ENCODE results near the gene AZU1.
"Not testable (repeated sequence)": the region's sequence is repeated elsewhere in the genome, so short reads cannot be mapped to it uniquely, and the experiment has no call there.

Gene AZU1

GRCh38 chr19:848386-848921 is 20.8 kb downstream of the AZU1 start:
- H3K4me3 ChIP-seq (ENCODE audit: low read depth, low read length), result no peak overlapping the region
- no peak for TF ChIP-seq CTCF (conservative IDR thresholded peaks at IDR 0.05; ENCODE audit: low read depth, low read length)
- DNase-seq (ENCODE audit: low read depth), result no peak

- H3K4me3 ChIP-seq (ENCODE audit: low read depth, low read length); DNase-seq (ENCODE audit: low read depth): not testable (repeated sequence)
Observed at GRCh38 chr19:849195-849594, 21.6 kb downstream of the AZU1 start.

- TF ChIP-seq CTCF (conservative IDR thresholded peaks at IDR 0.05; ENCODE audit: low read depth, low read length), result no peak
- H3K4me3 ChIP-seq (ENCODE audit: low read depth, low read length), result peak overlapping the region; percentile 8
- peak; percentile 90 for DNase-seq (ENCODE audit: low read depth)
Observed at GRCh38 chr19:850221-850978, 22.8 kb downstream of the AZU1 start.

GRCh38 chr19:850979-851335 is 23.3 kb downstream of the AZU1 start:
- no peak for TF ChIP-seq CTCF (conservative IDR thresholded peaks at IDR 0.05; ENCODE audit: low read depth, low read length)
- H3K4me3 ChIP-seq (ENCODE audit: low read depth, low read length), result no peak overlapping the region
- no peak for DNase-seq (ENCODE audit: low read depth)

GRCh38 chr19:852136-853013 is 24.7 kb downstream of the AZU1 start, which contains the start of gene ELANE:
ELANE (plus strand) TSS chr19:852303; CDS start chr19:852329, 26 bp downstream.
- H3K4me3 ChIP-seq (ENCODE audit: low read depth, low read length), result no peak within 1 kb of the TSS
- DNase-seq (ENCODE audit: low read depth), result no peak
- no peak for TF ChIP-seq CTCF (conservative IDR thresholded peaks at IDR 0.05; ENCODE audit: low read depth, low read length)

- no peak overlapping the region for H3K4me3 ChIP-seq (ENCODE audit: low read depth, low read length)
- no peak for TF ChIP-seq CTCF (conservative IDR thresholded peaks at IDR 0.05; ENCODE audit: low read depth, low read length)
Observed at GRCh38 chr19:853014-853585, 25.5 kb downstream of the AZU1 start.

GRCh38 chr19:853614-854220 is 26.1 kb downstream of the AZU1 start:
- not testable (repeated sequence) for DNase-seq (ENCODE audit: low read depth); H3K4me3 ChIP-seq (ENCODE audit: low read depth, low read length)

More at GRCh38 chr19:853014-853585, 25.5 kb downstream of the AZU1 start:
- DNase-seq (ENCODE audit: low read depth), result no peak

All from choroid plexus epithelial cell (primary cell).